Stimulated activated CD8-positive, alpha-beta memory T cell treated with anti-CD3 and anti-CD28 coated beads, Interleukin-12 subunit alpha, Interleukin-12 subunit beta, amount 100 ng/mL, for 4 hours (primary cell): ENCODE measurements around the gene TXNDC15.
"Not testable (repeated sequence)": the region's sequence is repeated elsewhere in the genome, so short reads cannot be mapped to it uniquely, and the experiment has no call there.

Experiments
- DNase-seq: peaks from one replicate; pipeline ENCODE4 v3.0.0-alpha.2; 2020; ENCODE audit warnings: low read depth

Gene TXNDC15, protein sequence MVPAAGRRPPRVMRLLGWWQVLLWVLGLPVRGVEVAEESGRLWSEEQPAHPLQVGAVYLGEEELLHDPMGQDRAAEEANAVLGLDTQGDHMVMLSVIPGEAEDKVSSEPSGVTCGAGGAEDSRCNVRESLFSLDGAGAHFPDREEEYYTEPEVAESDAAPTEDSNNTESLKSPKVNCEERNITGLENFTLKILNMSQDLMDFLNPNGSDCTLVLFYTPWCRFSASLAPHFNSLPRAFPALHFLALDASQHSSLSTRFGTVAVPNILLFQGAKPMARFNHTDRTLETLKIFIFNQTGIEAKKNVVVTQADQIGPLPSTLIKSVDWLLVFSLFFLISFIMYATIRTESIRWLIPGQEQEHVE

DNA sequence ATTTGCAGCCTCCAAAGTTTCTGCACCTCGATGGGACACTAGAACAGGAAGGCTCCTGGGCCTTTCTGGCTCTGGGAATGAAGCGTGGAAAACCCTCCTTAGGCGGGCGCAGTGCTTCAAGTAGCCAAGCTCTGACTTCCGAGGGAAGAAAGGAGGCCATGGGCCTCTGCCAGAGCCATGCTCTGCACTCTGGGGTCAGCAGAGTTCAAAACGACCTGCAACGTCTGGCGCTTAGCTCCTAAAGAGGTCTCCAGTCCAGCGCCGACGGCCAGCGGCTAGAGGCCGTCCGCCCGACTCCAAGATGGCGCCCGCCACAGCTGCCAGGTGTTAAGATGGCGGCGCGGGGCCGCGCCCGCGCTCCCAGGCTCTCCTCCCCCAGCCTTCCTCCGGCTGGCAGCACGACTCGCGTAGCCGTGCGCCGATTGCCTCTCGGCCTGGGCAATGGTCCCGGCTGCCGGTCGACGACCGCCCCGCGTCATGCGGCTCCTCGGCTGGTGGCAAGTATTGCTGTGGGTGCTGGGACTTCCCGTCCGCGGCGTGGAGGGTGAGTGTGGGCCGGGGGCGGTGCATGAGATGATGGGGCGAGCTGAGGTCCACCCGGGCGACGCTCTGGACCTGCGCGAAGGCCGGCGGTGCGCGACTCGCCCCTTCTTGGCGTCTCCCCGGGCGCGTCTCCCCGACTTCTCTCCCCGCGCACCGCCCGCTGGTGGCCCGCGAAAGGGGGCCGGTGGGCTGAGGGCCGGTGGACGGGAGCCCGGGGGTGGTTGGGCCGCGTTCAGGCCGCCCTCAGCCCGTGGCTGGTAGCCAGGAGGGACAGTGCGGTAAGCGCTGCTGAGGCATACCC, at the start of gene TXNDC15:
TSS of gene TXNDC15 (plus strand) at position 385 of the 844 bp plus-strand sequence. CDS start at position 442, 57 bp downstream.
- peak; percentile 67 for DNase-seq

DNA sequence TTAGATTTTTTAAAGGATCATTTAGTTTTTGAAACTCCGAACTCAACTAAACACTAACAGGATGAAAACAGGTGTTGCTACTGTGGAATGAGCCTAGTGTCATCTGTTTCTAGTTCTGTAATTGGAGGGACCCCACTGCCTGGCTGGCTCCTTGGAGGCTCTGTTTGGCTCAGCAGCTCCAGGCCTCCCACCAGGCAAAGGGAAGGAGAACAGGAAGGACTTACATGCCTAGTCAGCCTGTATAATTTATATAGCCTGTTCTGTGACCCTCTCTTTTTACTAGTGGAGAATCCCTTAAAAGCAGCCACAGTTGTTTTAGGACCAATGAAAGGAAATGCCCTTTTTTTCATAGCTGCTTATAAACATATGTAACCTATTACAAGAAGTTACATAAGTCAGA, 49.5 kb upstream of the TXNDC15 start:
- no peak for DNase-seq

DNA sequence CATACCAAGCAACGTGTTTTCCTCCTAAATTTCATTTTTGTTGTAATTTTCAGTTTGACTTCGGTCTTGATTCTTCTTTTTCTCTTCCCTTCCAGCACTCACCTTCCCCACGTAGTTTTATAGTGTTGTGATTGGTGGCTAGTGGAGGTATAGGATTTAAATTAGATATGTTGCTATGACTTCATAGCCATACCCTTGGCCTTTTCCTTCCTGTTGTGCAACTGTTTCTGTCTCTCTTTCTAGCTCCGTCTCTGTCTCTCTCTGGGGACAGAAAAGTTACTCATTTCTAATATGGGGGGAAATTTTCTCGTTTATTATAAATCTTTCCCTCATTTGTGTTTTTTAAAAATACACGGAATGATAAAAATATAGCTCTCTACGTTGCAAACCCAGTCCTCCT, 49.0 kb upstream of the TXNDC15 start:
- DNase-seq = no peak

DNA sequence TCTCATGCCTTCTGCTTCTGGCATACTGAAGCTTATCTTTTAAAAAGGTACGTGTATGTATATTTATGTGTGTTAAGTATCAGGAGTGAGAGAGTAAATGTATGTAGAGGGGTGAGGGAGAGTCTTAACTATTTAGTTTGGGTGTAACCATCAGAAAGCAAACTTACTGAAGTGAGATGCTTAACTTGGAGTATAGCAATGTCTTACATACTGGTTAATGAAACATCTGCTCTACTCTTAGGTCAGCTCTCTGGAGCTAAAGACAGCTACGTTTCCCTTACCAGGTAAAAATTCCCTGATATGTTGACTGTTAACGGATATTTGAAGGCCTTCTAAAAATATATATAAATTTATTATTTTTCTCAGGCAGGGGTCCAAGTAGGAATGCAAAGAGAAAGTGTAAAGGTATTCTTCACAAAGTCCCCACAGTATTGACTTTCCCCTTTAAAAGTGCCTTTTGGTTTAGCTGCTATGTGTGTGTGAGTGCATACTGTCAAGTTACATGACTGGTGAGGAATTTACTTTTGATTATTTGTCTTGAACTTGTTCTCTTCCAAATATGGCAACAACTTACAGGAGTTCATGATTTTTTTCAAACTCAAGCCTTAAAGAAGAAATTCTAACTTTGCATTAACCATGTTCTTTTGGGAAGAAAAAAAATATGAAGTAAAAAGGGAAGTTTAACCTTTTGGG, 40.7 kb upstream of the TXNDC15 start:
- no peak for DNase-seq

DNA sequence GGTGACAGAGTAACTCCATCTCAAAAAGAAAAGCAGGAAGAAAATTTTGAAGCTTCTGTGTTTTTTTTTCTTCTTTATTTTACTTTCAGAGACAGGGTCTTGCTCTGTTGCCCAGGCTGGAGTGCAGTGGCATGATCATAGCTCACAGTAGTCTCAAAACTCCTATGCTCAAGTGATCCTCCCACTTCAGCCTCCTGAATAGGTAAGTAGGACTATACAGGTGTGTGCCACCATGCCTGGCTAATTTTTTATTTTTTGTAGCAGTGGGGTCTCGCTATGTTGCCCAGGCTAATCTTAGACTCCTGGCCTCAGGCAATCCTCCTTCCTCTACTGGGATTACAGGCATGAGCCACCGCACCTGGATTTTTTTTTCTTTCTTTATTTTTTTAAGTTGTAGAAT, 38.5 kb upstream of the TXNDC15 start:
- no peak for DNase-seq

DNA sequence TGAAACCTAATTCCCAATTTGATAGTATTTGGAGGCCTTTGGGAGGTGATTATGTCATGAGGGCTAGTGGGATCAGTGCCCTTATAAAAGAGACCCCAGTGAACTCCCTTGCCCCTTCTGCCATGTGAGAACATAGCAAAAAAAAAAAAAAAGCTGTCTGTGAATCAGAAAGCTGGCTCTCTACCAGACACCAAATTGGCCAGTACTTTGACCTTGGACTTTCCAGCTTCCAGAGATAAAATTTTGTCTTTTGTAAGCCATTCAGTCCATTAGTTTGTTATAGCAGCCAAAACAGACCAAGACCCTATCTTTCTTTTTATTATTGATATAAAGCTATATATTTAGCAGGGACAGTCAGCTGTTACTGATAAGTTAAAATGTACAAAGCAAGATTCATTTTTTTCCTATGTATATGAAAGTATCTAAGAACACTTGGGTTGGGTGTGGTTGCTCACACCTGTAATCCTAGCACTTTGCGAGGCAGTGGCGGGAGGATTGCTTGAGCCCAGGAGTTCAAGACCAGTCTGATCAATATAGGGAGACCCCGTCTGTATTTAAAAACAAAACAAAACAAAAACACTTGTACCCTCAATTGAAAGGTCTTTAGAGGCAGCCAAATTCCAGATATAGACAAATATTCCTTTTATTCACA, 36.5 kb upstream of the TXNDC15 start:
- DNase-seq = no peak

DNA sequence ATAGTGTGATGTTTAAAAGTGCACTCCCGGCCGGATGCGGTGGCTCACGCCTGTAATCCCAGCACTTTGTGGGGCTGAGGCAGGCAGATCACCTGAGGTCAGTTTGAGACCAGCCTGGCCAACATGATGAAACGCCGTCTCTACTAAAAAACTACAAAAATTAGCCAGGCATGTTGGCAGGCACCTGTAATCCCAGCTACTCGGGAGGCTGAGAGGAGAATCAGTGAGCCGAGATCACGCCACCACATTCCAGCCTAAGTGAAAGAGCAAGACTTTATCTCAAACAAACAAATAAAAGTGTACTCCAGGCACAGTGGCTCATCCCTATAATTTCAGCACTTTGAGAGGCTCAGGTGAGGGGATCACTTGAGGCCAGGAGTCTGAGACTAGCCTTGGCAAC, 35.8 kb upstream of the TXNDC15 start:
- DNase-seq = not testable (repeated sequence)

DNA sequence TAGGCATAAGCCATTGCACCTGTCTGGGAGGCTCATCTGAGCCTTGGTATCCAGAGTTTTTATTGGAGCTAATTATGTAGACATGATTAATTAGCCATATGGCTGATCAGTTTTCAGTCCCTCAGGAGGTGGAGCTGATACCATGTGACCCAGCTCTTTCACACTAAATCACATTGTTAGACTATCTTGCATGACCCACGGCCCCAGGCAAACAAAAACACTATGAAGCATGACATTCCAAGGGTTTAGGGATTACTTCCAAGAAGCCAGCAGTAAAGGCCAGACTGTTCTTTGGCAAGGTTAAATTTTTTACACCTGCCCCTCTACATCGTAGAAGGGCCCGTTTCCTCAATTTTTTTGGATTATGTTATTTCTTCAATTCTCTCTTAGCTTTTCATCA, 33.4 kb upstream of the TXNDC15 start:
- no peak for DNase-seq

DNA sequence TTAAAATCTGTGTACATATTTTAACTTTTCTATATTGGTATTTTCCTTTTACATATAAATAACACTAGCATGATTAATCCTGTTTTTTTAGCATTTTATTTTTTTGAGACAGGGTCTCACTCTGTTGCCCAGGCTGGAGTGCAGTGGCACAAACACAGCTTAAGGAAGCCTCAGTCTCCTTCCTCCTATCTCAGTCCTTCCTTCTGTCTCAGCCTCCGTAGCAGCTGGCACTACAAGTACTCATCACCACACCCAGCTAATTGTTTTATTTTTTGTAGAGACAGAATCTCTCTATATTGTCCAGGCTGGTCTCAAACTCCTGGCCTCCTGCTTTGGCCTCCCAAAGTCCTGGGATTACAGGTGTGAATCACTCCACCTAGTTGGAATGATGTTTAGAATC, 29.9 kb upstream of the TXNDC15 start:
- no peak for DNase-seq

DNA sequence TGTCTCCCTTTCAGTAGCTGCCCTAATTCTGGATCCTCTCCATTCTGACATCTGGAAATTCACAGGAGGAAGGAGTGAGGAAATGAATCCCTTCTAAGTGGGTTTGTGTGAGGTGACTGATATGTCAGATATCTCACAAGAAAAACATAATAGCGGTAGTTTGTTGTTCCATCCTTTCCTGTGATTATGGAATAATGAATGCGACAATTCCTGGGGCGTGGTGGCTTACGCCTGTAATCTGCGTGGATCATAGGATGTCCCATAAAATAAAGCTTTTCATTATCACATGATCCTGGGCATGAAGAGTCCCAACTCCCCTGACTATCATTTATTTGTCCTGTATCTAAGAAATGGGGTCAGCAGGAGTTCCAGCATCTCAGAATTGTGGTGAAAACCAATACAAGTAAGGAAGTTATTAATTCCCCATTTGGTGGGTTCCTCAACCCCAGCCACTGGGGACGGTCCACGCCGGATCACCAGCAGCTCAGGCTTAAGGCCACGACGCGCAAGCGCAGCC, 28.8 kb upstream of the TXNDC15 start:
- no peak for DNase-seq

DNA sequence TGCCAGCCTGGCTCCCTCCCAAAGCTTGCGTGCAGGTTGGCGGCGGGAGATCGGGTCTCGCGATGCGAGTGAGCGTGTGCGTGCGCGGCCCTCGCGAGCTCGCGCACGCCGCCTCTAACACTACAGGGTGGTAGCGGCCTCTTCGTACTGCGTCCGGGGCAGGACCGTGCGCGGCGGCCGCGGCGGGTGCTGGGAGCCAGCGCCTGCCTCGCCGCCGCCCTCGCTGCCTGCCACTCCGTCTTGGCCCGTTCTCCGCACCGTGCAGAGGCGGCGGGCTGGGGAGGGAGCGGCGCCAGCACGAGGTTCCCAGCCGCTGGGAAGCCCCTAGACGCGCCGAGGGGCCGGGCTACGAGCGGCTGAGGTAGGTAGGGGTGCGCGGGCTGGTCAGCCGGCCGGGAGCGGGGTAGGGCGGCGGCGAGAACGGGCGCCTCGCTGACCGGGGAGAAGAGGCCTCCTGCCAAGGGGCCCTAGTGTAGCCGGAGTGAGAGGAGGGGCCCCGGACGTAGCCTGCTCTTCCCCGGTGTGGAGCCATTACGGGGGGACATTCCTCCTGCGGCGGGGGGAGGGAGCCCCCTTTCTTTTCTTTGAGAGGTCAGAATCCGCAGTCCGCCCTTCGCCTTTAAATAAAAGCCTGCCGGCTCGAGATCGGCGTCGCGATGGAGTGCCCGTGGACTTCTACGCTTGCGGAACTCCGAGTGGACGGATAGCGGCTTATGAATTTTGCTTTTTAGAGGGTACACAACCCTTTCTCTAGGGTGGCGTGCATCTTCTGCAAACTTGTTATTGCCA, 28.1 kb upstream of the TXNDC15 start, which contains the start of gene C5orf24:
TSS of gene C5orf24 (plus strand) at position 117 of the 789 bp plus-strand sequence. CDS start 8,933 bp downstream, outside the sequence.
- DNase-seq = peak; percentile 87

DNA sequence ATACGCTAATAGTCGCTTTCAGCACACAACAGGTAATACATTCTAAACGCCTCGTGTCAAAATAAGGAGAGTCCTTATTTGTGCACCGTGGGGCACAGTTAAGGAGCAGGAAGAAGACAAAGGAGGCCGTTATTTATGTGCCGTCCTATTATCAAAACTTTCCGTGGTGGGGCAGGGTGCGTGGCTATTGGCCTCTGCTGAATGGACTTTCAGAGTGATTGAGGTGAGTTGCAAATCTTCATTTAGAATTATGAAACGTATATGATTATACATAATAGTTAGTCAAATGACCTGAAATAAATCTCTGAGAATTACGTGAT, 27.6 kb upstream of the TXNDC15 start:
- no peak for DNase-seq

DNA sequence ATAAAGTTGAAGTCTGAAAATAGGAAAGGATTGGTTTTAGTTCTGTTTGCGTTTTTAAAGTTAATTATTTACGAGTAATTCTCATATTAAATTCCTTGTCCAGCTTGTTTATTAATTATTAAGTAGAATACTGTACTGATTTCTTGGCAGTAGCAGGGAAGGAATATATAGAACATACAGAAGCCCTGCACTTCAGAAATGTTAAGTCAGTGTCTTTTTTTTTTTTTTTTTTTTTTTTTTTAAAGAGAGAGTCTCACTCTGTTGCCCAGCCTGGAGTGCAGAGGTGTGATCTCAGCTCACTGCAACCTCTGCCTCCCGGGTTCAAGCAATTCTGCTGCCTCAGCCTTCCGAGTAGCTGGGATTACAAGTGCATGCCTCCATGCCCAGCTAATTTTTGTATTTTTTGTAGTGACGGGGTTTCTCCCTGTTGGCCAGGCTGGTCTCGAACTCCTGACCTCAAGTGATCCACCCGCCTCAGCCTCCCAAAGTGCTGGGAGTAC, 24.7 kb upstream of the TXNDC15 start:
- not testable (repeated sequence) for DNase-seq

DNA sequence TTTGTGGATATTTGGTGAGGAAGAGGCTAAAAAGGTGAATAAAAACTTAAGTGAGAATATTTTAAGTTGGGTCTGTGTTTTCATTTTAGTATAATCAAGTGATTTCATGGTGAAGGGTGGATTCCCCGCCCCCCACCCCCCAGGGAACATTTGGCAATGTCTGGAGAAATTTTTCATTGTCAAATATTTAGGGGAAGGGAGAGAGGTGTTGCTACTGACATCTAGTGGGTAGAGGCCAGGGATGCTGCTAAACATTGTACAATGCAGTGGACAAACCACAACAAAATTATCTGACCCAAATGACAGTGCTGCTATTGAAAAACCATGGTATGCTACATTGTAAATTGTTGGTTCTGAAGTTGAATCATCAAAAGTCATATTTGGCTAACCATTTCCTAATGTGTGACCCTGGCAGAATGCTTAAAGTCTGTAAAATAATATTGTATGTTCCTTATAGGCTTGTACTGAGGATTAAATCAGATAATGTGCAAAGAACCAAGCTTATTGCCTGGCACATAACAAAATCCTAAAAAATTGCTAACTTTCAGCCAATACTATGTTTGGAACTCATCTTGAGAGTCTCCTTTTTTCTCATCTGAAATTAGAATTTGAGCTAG, 22.8 kb upstream of the TXNDC15 start:
- no peak for DNase-seq

DNA sequence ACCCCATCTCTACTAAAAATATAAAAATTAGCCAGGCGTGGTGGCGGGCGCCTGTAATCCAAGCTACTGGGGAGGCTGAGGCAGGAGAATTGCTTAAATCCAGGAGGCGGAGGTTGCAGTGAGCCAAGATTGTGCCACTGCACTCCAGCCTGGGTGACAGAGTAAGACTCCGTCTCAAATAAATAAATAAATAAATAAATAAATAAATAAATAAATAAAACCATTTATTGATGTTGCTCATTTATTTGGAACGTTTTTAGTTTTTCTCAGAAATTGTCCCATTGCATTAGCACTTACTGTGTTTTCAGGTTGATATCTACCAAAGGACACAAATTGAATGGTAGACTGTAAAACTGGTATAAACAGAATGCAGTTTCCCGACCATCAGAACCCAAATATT, 17.7 kb upstream of the TXNDC15 start:
- DNase-seq = not testable (repeated sequence)

DNA sequence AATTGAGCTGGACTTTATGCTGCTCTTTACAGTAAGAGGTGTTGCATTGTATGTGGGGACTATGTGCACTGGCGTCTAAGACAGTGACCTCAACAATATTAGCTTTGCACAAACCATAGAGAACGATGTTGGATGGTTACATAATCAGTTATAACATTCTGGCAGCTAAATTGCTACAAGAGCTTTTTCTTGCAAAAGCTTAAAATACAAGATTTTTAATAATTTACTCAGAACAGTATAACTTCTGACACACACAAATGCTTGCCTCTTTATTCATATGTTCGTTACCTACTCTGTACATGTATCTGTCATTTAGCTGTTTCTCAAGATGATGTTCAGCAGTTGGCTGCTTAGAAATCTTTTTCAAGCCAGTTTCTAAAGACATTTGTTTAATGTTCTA, 16.8 kb upstream of the TXNDC15 start:
- DNase-seq = no peak

DNA sequence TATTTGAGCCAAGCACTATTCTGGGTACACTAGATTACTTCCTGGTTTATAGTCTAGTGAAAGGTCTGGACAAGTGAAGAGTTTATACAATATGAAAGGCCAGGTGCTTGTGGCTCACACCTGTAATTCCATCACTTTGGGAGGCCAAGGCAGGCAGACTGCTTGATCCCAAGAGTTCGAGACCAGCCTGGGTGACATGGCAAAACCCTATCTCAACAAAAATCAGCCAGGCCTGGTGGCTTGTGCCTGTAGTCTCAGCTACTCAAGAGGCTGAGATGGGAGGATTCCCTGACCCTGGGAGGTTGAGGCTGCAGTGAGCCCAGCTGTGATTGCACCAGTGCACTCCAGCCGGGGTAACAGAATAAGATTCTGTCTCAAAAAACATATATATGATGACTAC, 9.5 kb upstream of the TXNDC15 start:
- no peak for DNase-seq

DNA sequence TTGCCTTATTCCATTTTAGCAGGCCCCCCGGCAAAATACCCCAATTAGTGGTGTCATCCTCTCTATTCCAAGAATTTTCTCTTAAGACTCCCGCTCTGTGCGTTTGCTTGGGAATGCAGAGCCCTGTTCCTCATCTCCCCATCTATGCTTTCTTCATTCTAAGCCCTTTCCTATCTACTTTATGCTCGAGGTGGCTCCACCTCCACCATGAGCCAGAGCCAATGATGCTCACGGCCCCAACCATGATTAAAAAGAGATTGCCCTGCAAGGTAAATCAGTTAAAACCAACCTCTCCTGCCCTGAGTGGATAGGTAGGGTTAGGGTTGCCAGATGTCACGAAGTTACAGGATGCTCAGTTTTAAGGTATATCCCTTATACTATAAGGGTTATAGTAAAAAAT, 677 bp upstream of the TXNDC15 start:
- DNase-seq = no peak

DNA sequence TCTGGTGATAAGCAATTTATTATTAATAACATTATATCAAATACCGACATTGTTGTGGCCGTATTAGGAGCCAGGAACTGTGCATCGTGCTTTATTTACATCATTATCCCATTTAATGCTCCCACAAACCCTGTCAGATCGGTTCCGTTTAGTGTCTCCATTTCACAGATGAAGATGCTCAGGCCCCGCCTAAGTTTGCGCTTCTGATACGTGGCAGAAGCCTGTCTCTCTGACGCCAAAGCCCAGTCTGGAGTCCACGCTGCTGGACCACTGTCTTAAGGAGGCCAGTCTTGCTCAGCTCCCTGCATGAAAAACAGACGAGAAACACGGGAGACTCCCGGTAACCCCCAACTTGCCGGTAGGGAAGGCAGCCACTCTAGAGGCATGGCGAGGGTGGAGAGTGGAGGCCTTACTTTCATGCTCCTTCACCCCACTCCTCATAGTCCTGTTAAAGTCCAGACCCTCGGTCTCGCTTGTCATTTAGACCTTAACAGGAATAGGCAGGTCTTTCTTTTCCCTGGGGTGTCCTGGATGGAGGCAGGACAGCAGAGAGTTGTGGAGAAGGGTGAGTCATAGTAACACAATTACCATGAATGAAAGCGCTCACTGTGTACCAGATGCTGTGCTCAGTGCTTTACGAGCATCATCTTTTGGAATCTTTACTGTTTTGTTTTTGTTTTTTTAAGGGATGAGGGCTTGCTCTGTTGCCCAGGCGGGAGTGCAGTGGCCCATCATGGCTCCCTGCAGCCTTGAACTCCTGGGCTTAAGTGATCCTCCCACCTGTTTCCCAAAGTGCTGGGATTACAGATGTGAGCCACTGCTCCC, 872 bp downstream of the TXNDC15 start:
- no peak for DNase-seq

DNA sequence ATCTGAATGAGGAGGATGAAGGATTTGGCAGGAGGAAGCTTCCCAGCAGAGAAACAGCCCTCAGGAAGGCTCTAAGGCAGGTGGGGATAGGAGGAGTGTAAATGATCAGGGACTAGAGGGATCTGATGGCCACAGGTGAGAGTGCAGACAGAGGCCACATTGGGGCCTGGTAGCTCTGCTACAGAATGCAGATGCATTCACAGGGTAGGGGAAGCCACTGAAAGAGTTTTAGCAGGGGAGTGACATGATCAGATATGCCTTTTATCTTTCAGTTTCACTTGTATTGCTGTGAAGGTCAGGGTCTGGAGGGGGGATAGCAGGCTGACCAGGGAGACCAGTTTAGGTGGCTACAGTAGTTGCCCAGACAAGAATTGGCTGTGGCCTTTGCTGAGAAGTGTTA, 3.0 kb downstream of the TXNDC15 start:
- no peak for DNase-seq
